WTC11 (cell line): ENCODE results near the gene ASXL3. TPM values are rescaled to one million over a fixed set of nuclear protein-coding genes. Genes with fewer than 3 reads are reported as not detected.

Experiments
- ATAC-seq: fragments of 200-7000 bp; cut with Tn5 transposase; 2 replicates; pipeline ENCODE4 v1.10.0; 2021; ENCODE audit warnings: mild to moderate bottlenecking, moderate library complexity
- CTCF ChIA-PET: fragments of 300-600 bp; sonication (Branson Sonifier 250); formaldehyde crosslinking; loops from one replicate; lab custom pipeline; 2021; ENCODE audit warnings: antibody characterized with exemption; lab: Charles Lee
- POLR2A ChIA-PET: fragments of 350-600 bp; sonication (Branson Sonifier 250); formaldehyde crosslinking; loops from one replicate; lab custom pipeline; 2021; ENCODE audit warnings: antibody characterized with exemption; lab: Charles Lee
- DNase-seq: peaks from one replicate; pipeline ENCODE4 v3.0.0; 2021; ENCODE audit warnings: low spot score
- H3K27ac Mint-ChIP-seq: 2 replicates; pipeline ENCODE4 v1.8.0; 2021; ENCODE audit warnings: mixed read lengths
- H3K27me3 Mint-ChIP-seq: 2 replicates; pipeline ENCODE4 v1.8.0; 2021; ENCODE audit warnings: low read depth, mild to moderate bottlenecking, moderate library complexity, mixed read lengths
- H3K36me3 Mint-ChIP-seq: 2 replicates; pipeline ENCODE4 v1.8.0; 2021; ENCODE audit warnings: mixed read lengths
- H3K4me1 Mint-ChIP-seq: 2 replicates; pipeline ENCODE4 v1.8.0; 2022; ENCODE audit warnings: mixed read lengths
- H3K4me3 Mint-ChIP-seq: 2 replicates; pipeline ENCODE4 v1.8.0; 2021; ENCODE audit warnings: mild to moderate bottlenecking, moderate library complexity, mixed read lengths
- H3K9me3 Mint-ChIP-seq: 2 replicates; pipeline ENCODE4 v1.8.0; 2021; ENCODE audit warnings: mixed read lengths
- CTCF ChIP-seq: fragments of 200-600 bp; IDR thresholded peaks from 2 replicates; pipeline ENCODE4 v1.8.0; 2022; ENCODE audit warnings: antibody characterized with exemption
- ELF4 ChIP-seq: sonication (generic); formaldehyde crosslinking; IDR thresholded peaks from 2 replicates; pipeline ENCODE4 v1.8.1; 2022; ENCODE audit warnings: low read depth, mild to moderate bottlenecking, moderate library complexity, missing genetic modification reagents
- ERG ChIP-seq: fragments of 250-450 bp; sonication (Bioruptor Pico); IDR thresholded peaks from 2 replicates; pipeline ENCODE4 v1.8.0; 2021; ENCODE audit warnings: mild to moderate bottlenecking
- FOXK1 ChIP-seq: sonication (generic); formaldehyde crosslinking; IDR thresholded peaks from 2 replicates; pipeline ENCODE4 v1.8.0; 2022; ENCODE audit warnings: mild to moderate bottlenecking, moderate library complexity, missing genetic modification reagents
- FOXP1 ChIP-seq: sonication (generic); formaldehyde crosslinking; IDR thresholded peaks from 2 replicates; pipeline ENCODE4 v1.8.0; 2022; ENCODE audit warnings: missing genetic modification reagents, mild to moderate bottlenecking, moderate library complexity, borderline replicate concordance
- HMGA2 ChIP-seq: fragments of 250-450 bp; sonication (Bioruptor Pico); IDR thresholded peaks from 2 replicates; pipeline ENCODE4 v1.4.0; 2021; ENCODE audit warnings: mild to moderate bottlenecking, moderate library complexity
- HMGXB4 ChIP-seq: sonication (generic); formaldehyde crosslinking; IDR thresholded peaks from 2 replicates; pipeline ENCODE4 v1.8.1; 2023; ENCODE audit warnings: mild to moderate bottlenecking, moderate library complexity, missing genetic modification reagents
- IRF2 ChIP-seq: sonication (generic); formaldehyde crosslinking; IDR thresholded peaks from 2 replicates; pipeline ENCODE4 v1.8.0; 2022; ENCODE audit warnings: low read depth, missing genetic modification reagents, borderline replicate concordance
- JAZF1 ChIP-seq: fragments of 250-450 bp; sonication (Bioruptor Pico); IDR thresholded peaks from 2 replicates; pipeline ENCODE4 v1.9.0; 2021; ENCODE audit warnings: moderate library complexity, mild to moderate bottlenecking, inconsistent platforms
- JUN ChIP-seq: sonication (generic); formaldehyde crosslinking; IDR thresholded peaks from 2 replicates; pipeline ENCODE4 v1.8.0; 2023; ENCODE audit warnings: mild to moderate bottlenecking, missing genetic modification reagents
- NFYB ChIP-seq: sonication (generic); formaldehyde crosslinking; conservative IDR thresholded peaks from 2 replicates; pipeline ENCODE4 v1.8.0; 2022; ENCODE audit warnings: low read depth, missing genetic modification reagents
- PRRX2 ChIP-seq: fragments of 250-450 bp; sonication (Bioruptor Pico); IDR thresholded peaks from 2 replicates; pipeline ENCODE4 v1.8.0; 2021; ENCODE audit warnings: mild to moderate bottlenecking
- RELA ChIP-seq: sonication (generic); formaldehyde crosslinking; IDR thresholded peaks from 2 replicates; pipeline ENCODE4 v1.8.1; 2022; ENCODE audit warnings: missing genetic modification reagents, mild to moderate bottlenecking, borderline replicate concordance
- SP1 ChIP-seq: sonication (generic); formaldehyde crosslinking; conservative IDR thresholded peaks from 2 replicates; pipeline ENCODE4 v1.8.1; 2022; ENCODE audit warnings: missing genetic modification reagents
- TP53 ChIP-seq: sonication (generic); formaldehyde crosslinking; IDR thresholded peaks from 2 replicates; pipeline ENCODE4 v1.8.1; 2023; ENCODE audit warnings: mild to moderate bottlenecking, missing genetic modification reagents
- ZBTB43 ChIP-seq: sonication (generic); formaldehyde crosslinking; IDR thresholded peaks from 2 replicates; pipeline ENCODE4 v1.8.1; 2023; ENCODE audit warnings: mild to moderate bottlenecking, missing genetic modification reagents
- ZMAT4 ChIP-seq: fragments of 250-450 bp; sonication (Bioruptor Pico); IDR thresholded peaks from 2 replicates; pipeline ENCODE4 v1.9.0; 2021; ENCODE audit warnings: mild to moderate bottlenecking
- ZNF121 ChIP-seq: sonication (generic); formaldehyde crosslinking; IDR thresholded peaks from 2 replicates; pipeline ENCODE4 v1.8.0; 2023; ENCODE audit warnings: missing genetic modification reagents
- ZNF138 ChIP-seq: sonication (generic); formaldehyde crosslinking; conservative IDR thresholded peaks from 2 replicates; pipeline ENCODE4 v1.8.1; 2022; ENCODE audit warnings: mild to moderate bottlenecking, moderate library complexity, missing genetic modification reagents
- ZNF396 ChIP-seq: fragments of 250-450 bp; sonication (Bioruptor Pico); IDR thresholded peaks from 2 replicates; pipeline ENCODE4 v1.8.0; 2021; ENCODE audit warnings: mild to moderate bottlenecking, moderate library complexity, borderline replicate concordance
- total RNA-seq: library from RNA; stranded (reverse); gene quantifications from 3 replicates; pipeline ENCODE4 v1.2.3, GENCODE V29; 2021
- TF ChIP-seq, protein P1 (sequence below): sonication (generic); formaldehyde crosslinking; IDR thresholded peaks from 2 replicates; pipeline ENCODE4 v1.8.0; 2022; ENCODE audit warnings: mild to moderate bottlenecking, missing genetic modification reagents
- TF ChIP-seq, protein P2 (sequence below): sonication (generic); formaldehyde crosslinking; IDR thresholded peaks from 2 replicates; pipeline ENCODE4 v1.8.0; 2022; ENCODE audit warnings: mild to moderate bottlenecking, missing genetic modification reagents
- TF ChIP-seq, protein P3 (sequence below): sonication (generic); formaldehyde crosslinking; IDR thresholded peaks from 2 replicates; pipeline ENCODE4 v1.8.1; 2022; ENCODE audit warnings: low read depth, missing genetic modification reagents, borderline replicate concordance

The ASXL3 gene
- total RNA-seq, 1 experiment from 2014 or later: 0.35 TPM

DNA sequence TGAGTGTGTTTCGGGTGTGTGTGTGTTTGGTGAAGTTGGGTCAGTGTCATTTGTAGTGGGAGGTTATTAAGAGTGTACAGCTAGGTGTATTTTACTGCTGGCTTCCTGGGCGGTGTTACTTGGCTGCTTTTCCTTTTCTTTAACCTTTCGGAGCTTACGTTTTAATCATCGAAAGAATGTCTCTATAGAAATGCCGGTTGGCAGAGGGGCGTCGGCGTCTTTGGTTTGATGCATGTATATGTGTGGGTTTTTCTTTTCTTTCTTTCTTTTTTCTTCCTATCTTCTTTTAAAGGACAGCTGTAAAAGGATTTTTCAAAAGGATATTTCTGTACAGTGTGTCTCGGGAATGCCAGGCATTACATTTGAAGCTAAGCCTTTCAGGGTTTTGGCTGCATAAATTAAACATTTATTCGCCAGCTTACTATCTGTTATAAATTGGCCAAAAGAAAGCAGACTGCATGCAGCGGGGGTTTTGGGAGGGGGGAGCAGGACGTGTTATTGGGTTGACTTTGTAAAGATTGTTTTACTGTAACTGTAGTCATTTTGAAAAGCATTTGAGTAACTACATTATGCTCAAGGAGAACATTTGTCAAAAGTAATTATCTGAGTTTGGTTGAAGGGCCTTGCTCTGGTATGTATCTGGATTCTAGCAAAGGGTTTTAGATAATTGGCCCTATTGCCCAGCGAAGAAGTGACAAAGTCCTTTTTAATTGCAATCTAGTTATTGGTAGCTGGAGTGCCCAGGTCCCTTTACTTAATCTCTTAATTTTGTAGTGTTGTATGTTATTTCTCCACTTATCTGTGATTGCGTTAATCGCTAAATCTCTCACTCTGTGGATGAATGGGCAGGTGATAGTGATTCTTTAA, 1.6 kb downstream of the ASXL3 start:
- CTCF ChIA-PET: no interaction called here
- DNase-seq (no peak), ATAC-seq (no peak)
- Mint-ChIP-seq H3K4me1 (peaks cover 38% of the 10 kb centered on the region), H3K9me3 (no peaks in the 10 kb centered on the region), H3K27ac (no peak overlapping the region), H3K4me3 (no peak overlapping the region), H3K36me3 (peaks cover 4% of the 10 kb centered on the region), H3K27me3 (peaks cover 21% of the 10 kb centered on the region)
- TF ChIP-seq SP1 (CRISPR knock-in tag) (no peak), ZNF121 (CRISPR knock-in tag) (no peak), FOXK1 (CRISPR knock-in tag) (no peak), IRF2 (no peak), ZNF396 (CRISPR knock-in tag) (no peak)
- POLR2A ChIA-PET: no interaction called here

DNA sequence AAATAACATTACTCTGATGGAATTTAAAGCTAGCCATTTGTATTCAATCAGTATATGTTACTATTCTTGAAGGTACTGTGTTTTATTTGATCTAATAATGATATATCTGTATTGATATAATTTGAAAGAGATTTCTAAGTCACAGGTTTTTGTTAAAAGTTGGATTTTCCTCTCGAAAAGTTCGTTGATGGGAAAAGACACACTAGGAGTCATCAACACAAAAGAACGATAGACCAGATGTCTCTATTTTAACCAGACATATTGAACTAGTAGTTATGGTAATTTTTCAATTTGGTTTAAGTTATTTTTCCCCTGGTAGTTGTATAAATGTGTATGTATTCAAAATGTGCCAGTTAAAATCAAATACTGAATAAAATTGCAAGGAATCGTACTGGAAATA, 2.5 kb downstream of the ASXL3 start:
- no peak for TF ChIP-seq RELA
- TF ChIP-seq, protein P1, sequence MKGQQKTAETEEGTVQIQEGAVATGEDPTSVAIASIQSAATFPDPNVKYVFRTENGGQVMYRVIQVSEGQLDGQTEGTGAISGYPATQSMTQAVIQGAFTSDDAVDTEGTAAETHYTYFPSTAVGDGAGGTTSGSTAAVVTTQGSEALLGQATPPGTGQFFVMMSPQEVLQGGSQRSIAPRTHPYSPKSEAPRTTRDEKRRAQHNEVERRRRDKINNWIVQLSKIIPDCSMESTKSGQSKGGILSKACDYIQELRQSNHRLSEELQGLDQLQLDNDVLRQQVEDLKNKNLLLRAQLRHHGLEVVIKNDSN (CRISPR knock-in tag): no peak
- TF ChIP-seq ZMAT4 (CRISPR knock-in tag): no peak
- TF ChIP-seq PRRX2 (CRISPR knock-in tag): no peak
- Mint-ChIP-seq H3K27me3 (peaks cover 21% of the 10 kb centered on the region), H3K4me1 (peaks cover 40% of the 10 kb centered on the region), H3K9me3 (no peaks in the 10 kb centered on the region), H3K27ac (no peak overlapping the region), H3K36me3 (peaks cover 4% of the 10 kb centered on the region), H3K4me3 (no peak overlapping the region)
- POLR2A ChIA-PET: no interaction called here
- no peak for DNase-seq
- no peak for ATAC-seq
- CTCF ChIA-PET: no interaction called here

DNA sequence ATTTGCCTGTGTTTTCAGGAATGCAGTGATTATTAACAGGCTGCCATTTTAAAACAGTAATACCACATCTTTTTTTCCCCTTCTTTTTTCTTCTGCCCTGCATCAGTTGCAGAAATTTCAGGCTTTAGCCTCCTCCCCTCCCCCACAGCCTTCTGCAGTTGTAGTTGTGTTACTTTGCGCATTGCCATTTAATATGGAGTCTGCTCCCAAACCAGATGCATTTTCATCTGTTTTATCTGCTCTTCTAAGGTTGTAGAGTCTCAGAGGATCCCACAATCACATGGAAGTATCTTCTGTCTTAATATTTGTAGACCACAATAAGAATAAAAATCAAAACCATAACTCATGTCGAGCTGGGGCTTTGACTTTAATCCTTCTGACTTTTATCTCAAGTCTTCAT, 3.8 kb downstream of the ASXL3 start:
- H3K36me3 Mint-ChIP-seq: peaks cover 5% of the 10 kb centered on the region
- H3K4me1 Mint-ChIP-seq: peaks cover 37% of the 10 kb centered on the region
- POLR2A ChIA-PET: no interaction called here
- no peak overlapping the region for H3K4me3 Mint-ChIP-seq
- DNase-seq (no peak), ATAC-seq (no peak)
- no peaks in the 10 kb centered on the region for H3K9me3 Mint-ChIP-seq
- CTCF ChIA-PET: no interaction called here
- peaks cover 18% of the 10 kb centered on the region for H3K27me3 Mint-ChIP-seq
- no peak overlapping the region for H3K27ac Mint-ChIP-seq
- TF ChIP-seq JUN: no peak
- no peak for TF ChIP-seq ELF4 (CRISPR knock-in tag)
- TF ChIP-seq, protein P2, sequence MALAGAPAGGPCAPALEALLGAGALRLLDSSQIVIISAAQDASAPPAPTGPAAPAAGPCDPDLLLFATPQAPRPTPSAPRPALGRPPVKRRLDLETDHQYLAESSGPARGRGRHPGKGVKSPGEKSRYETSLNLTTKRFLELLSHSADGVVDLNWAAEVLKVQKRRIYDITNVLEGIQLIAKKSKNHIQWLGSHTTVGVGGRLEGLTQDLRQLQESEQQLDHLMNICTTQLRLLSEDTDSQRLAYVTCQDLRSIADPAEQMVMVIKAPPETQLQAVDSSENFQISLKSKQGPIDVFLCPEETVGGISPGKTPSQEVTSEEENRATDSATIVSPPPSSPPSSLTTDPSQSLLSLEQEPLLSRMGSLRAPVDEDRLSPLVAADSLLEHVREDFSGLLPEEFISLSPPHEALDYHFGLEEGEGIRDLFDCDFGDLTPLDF (CRISPR knock-in tag): no peak
- TF ChIP-seq CTCF: no peak
- TF ChIP-seq FOXP1 (CRISPR knock-in tag): no peak
- no peak for TF ChIP-seq ZNF138
- no peak for TF ChIP-seq ERG (CRISPR knock-in tag)
- TF ChIP-seq TP53: no peak
- TF ChIP-seq JAZF1 (CRISPR knock-in tag): no peak
- TF ChIP-seq PRRX2 (CRISPR knock-in tag): no peak
- no peak for TF ChIP-seq HMGA2 (CRISPR knock-in tag)
- TF ChIP-seq, protein P3, sequence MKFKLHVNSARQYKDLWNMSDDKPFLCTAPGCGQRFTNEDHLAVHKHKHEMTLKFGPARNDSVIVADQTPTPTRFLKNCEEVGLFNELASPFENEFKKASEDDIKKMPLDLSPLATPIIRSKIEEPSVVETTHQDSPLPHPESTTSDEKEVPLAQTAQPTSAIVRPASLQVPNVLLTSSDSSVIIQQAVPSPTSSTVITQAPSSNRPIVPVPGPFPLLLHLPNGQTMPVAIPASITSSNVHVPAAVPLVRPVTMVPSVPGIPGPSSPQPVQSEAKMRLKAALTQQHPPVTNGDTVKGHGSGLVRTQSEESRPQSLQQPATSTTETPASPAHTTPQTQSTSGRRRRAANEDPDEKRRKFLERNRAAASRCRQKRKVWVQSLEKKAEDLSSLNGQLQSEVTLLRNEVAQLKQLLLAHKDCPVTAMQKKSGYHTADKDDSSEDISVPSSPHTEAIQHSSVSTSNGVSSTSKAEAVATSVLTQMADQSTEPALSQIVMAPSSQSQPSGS (CRISPR knock-in tag): no peak
- TF ChIP-seq ZBTB43 (CRISPR knock-in tag): no peak
- TF ChIP-seq NFYB (CRISPR knock-in tag): no peak
- no peak for TF ChIP-seq HMGXB4 (CRISPR knock-in tag)
